ENCODE data around the gene NSUN7.

NSUN7 gene

DNA sequence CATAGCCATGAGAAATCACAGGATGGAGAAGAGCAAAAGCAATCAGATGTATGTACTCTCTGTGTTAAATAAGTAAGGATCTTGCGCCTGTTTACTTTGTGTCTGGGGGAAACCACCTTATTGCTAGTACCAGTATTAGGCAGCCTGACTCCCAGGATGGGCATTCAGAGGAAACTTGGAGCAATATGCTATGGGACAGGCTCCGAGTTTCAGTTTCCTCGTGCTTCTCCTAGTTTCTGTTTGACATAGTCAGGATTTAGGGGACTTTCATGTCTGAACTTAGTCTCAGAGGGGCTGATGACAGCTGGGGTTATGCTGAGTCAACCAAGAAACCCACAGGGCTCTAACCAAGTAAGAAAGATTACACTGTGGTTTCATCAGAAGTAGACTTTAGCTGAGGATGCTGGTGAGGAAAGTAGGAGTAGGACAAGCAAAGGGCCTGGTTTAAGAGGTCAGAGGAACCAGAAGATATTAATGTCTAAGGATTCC lies 13.5 kb downstream of the NSUN7 start:
- Mint-ChIP-seq H3K27me3 (ENCODE audit: low read depth) (no peaks in the 10 kb centered on the region), H3K9me3 (no peaks in the 10 kb centered on the region), H3K4me3 (no peak overlapping the region), H3K36me3 (ENCODE audit: low read depth) (peaks cover 13% of the 10 kb centered on the region), H3K27ac (no peak overlapping the region), H3K4me1 (no peaks in the 10 kb centered on the region)
- TF ChIP-seq, protein P1, sequence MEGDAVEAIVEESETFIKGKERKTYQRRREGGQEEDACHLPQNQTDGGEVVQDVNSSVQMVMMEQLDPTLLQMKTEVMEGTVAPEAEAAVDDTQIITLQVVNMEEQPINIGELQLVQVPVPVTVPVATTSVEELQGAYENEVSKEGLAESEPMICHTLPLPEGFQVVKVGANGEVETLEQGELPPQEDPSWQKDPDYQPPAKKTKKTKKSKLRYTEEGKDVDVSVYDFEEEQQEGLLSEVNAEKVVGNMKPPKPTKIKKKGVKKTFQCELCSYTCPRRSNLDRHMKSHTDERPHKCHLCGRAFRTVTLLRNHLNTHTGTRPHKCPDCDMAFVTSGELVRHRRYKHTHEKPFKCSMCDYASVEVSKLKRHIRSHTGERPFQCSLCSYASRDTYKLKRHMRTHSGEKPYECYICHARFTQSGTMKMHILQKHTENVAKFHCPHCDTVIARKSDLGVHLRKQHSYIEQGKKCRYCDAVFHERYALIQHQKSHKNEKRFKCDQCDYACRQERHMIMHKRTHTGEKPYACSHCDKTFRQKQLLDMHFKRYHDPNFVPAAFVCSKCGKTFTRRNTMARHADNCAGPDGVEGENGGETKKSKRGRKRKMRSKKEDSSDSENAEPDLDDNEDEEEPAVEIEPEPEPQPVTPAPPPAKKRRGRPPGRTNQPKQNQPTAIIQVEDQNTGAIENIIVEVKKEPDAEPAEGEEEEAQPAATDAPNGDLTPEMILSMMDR (IDR thresholded peaks at IDR 0.05; ENCODE audit: unreplicated experiment in 3 of 3) = no peak

DNA sequence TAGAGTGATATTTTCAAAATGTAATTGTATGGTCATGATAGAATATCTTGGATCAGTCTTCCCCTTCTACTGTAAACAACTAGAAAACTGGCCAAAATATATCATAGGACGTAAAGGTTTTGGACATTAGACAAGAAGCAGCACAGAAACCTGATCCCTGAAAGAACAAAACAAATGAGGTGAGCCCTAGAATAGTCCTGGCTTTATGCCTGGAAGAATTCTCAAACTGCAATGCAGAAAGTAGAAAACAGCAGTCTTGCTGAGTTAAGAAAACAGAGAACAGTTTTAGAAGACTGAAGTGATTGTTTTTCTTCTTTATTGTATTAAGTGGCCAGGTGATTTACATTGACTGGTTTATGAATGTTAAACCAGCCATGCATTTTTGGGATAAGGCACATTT lies 19.5 kb downstream of the NSUN7 start:
- TF ChIP-seq, protein P1 (IDR thresholded peaks at IDR 0.05; ENCODE audit: unreplicated experiment in 3 of 3) = no peak
- H3K27ac Mint-ChIP-seq = peak overlapping the region; percentile 2 to 27 (median 27)
- peaks cover 9% of the 10 kb centered on the region for H3K36me3 Mint-ChIP-seq (ENCODE audit: low read depth)
- no peaks in the 10 kb centered on the region for H3K9me3 Mint-ChIP-seq
- peaks cover 10% of the 10 kb centered on the region for H3K4me1 Mint-ChIP-seq
- peaks cover 5% of the 10 kb centered on the region for H3K27me3 Mint-ChIP-seq (ENCODE audit: low read depth)
- H3K4me3 Mint-ChIP-seq = no peak overlapping the region

DNA sequence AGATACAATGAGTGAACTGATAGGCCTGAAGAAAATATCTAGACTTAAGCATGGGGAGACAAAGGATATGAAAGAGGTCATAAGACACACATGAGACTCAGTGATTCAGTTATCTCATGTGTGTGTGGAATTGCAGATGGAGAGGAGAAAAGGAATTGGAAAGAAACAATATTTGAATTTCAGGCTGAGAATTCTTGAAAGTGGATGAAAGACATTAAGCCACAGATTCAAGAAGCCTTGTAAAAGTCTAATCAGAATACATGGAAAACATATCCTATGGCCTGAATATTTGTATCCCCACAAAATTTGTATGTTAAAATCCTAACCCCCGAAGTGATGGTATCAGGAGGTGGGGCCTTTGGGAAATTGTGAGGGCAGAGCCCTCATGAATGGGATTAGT lies 28.3 kb downstream of the NSUN7 start:
- no peaks in the 10 kb centered on the region for H3K27me3 Mint-ChIP-seq (ENCODE audit: low read depth)

DNA sequence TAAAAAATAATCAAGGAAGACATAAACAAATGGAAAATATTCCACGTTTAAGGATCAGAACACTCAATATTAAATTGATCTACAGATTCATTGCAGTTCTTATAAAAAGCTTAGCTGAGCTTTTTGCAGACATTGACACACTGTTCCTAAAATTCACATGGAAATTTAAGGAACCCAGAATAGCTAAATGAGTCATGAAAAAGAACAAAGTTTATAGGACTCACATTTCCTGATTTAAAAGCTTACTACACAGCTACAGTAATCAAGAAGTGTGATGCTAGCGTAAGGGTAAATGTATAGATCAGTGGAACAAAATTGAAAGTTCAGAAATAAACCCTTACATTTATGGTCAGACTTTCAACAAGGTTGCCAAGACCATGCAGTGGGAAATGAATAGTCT lies 33.1 kb downstream of the NSUN7 start:
- TF ChIP-seq, protein P1 (IDR thresholded peaks at IDR 0.05; ENCODE audit: unreplicated experiment in 3 of 3) = no peak
- Mint-ChIP-seq H3K9me3 (peaks cover 18% of the 10 kb centered on the region), H3K4me1 (no peaks in the 10 kb centered on the region), H3K36me3 (ENCODE audit: low read depth) (peaks cover 29% of the 10 kb centered on the region), H3K27me3 (ENCODE audit: low read depth) (no peaks in the 10 kb centered on the region), H3K4me3 (no peak overlapping the region), H3K27ac (no peak overlapping the region)

More for the DNA sequence above, 28.3 kb downstream of the NSUN7 start:
- H3K36me3 Mint-ChIP-seq (ENCODE audit: low read depth) = peaks cover 32% of the 10 kb centered on the region
- H3K27ac Mint-ChIP-seq = no peak overlapping the region
- no peak overlapping the region for H3K4me3 Mint-ChIP-seq
- no peaks in the 10 kb centered on the region for H3K4me1 Mint-ChIP-seq
- H3K9me3 Mint-ChIP-seq = peaks cover 18% of the 10 kb centered on the region
- TF ChIP-seq, protein P1 (IDR thresholded peaks at IDR 0.05; ENCODE audit: unreplicated experiment in 3 of 3) = no peak

DNA sequence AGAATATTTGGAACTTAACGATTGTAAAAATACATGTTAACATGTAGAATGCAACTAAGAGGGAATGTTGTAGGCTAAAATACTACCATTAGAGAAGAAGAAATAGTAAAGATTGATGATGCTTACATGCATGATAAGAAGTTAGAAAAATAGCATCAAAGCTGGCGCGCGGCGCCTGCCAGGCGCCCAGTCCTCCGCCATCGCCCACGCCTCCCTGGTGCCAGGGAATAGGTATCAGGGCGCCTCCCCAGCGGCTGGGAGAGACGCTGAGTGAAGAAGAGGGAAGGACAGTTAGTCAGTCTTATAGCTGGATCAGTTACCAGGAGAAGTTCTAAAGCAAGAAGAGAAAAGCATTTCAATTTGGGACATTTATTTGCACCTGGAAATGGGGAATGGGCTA lies 36.0 kb downstream of the NSUN7 start:
- H3K27me3 Mint-ChIP-seq (ENCODE audit: low read depth) = no peaks in the 10 kb centered on the region
- peaks cover 10% of the 10 kb centered on the region for H3K9me3 Mint-ChIP-seq
- no peak overlapping the region for H3K4me3 Mint-ChIP-seq
- TF ChIP-seq, protein P1 (IDR thresholded peaks at IDR 0.05; ENCODE audit: unreplicated experiment in 3 of 3) = no peak
- no peaks in the 10 kb centered on the region for H3K4me1 Mint-ChIP-seq
- no peak overlapping the region for H3K27ac Mint-ChIP-seq
- H3K36me3 Mint-ChIP-seq (ENCODE audit: low read depth) = peaks cover 15% of the 10 kb centered on the region

DNA sequence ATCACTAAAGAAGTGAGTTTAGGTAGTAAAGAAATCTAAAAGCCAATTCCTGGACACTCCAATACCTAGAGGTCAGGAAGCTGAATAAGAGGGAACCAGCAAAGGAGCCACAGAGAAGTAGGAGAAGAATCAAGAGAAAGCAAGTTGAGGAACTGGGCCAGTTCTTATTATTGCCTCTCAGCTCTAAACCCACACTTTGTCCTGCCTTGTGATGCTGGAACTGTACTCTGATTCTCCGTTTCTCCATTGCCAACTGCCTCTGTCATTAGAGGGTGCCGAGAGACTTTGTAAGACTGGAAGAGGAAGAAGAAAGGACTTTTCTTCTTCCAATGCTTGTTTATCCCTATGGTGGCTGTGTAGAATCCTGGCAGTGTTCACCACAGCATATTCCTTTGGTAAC lies 38.6 kb downstream of the NSUN7 start:
- TF ChIP-seq, protein P1 (IDR thresholded peaks at IDR 0.05; ENCODE audit: unreplicated experiment in 3 of 3) = no peak
- peaks cover 8% of the 10 kb centered on the region for H3K36me3 Mint-ChIP-seq (ENCODE audit: low read depth)
- H3K27ac Mint-ChIP-seq = no peak overlapping the region
- no peak overlapping the region for H3K4me3 Mint-ChIP-seq
- H3K4me1 Mint-ChIP-seq = no peaks in the 10 kb centered on the region
- H3K27me3 Mint-ChIP-seq (ENCODE audit: low read depth) = no peaks in the 10 kb centered on the region
- peaks cover 5% of the 10 kb centered on the region for H3K9me3 Mint-ChIP-seq
